K562 (cell line): ENCODE results near the gene SLC38A7. TPM values are rescaled to one million over a fixed set of nuclear protein-coding genes. Genes with fewer than 3 reads are reported as not detected.

Source experiments
- CREB1 ChIP-seq, 2 experiments: sonication (generic) in 1 of 2; formaldehyde crosslinking in 1 of 2; IDR thresholded peaks; 2 replicates each; pipeline versions ENCODE4 v1.6.1 to v1.8.0; 2012 to 2022; ENCODE audit warnings: inconsistent platforms in 1 of 2, mild to moderate bottlenecking in 1 of 2, missing genetic modification reagents in 1 of 2, moderate library complexity in 1 of 2
- KDM4B ChIP-seq, 2 experiments: fragments of 450-650 bp in 1 of 2; sonication (generic) in 1 of 2; IDR thresholded peaks; 2 replicates each; pipeline ENCODE4 v1.6.1; 2016 to 2017; ENCODE audit warnings: borderline replicate concordance in 2 of 2, antibody characterized with exemption in 1 of 2, low read depth in 1 of 2, mild to moderate bottlenecking in 1 of 2
- NR2C1 ChIP-seq, 2 experiments: fragments of 450-650 bp; IDR thresholded peaks; 2 replicates each; pipeline ENCODE4 v1.6.1; 2017; ENCODE audit warnings: mild to moderate bottlenecking in 2 of 2, antibody characterized with exemption in 1 of 2, inconsistent platforms in 1 of 2, missing compliant biosample characterization in 1 of 2, missing genetic modification characterization in 1 of 2
- POLR2G ChIP-seq: fragments of 200-400 bp; formaldehyde crosslinking; IDR thresholded peaks from 2 replicates; pipeline ENCODE4 v1.6.1; 2017; ENCODE audit warnings: low read depth, mild to moderate bottlenecking, antibody characterized with exemption, low read length, moderate library complexity
- SIN3B ChIP-seq: fragments of 450-650 bp; IDR thresholded peaks from 2 replicates; pipeline ENCODE4 v1.6.1; 2017; ENCODE audit warnings: low read depth, mild to moderate bottlenecking, moderate library complexity
- ZNF143 ChIP-seq: sonication (generic); formaldehyde crosslinking; IDR thresholded peaks from 2 replicates; pipeline ENCODE4 v1.9.0; 2022; ENCODE audit warnings: mild to moderate bottlenecking, missing genetic modification reagents
- polyA plus RNA-seq, 8 experiments: library from polyadenylated mRNA; depleted of rRNA in 4 of 8; stranded (reverse) in 5 of 8; unstranded in 3 of 8; fragments of >200 nt; fragmentation: Nextera tagmentation in 2 of 8; fragmentation: Illumina TruSeq in 1 of 8; extraction: Ambion mirVana in 2 of 8; extraction: Trizol in 1 of 8; gene quantifications; 2 replicates each; pipeline versions ENCODE4 v1.2.1 to v1.2.3, GENCODE V29; 2011 to 2014; ENCODE audit warnings: inconsistent platforms in 1 of 8, missing spikeins in 1 of 8
- total RNA-seq, 7 experiments: library from RNA; depleted of rRNA in 6 of 7; stranded (reverse); fragments of >200 nt in 6 of 7; fragmentation: Illumina TruSeq in 2 of 7; extraction: Trizol in 2 of 7; gene quantifications; 2 replicates each; pipeline versions ENCODE4 v1.2.1 to v1.2.3, GENCODE V29; 2011 to 2021; ENCODE audit warnings: low replicate concordance in 1 of 7
- TF ChIP-seq, protein P1 (sequence below): fragments of 450-650 bp; formaldehyde crosslinking; IDR thresholded peaks from 2 replicates; pipeline ENCODE4 v1.4.0; 2020; ENCODE audit warnings: mild to moderate bottlenecking
- TF ChIP-seq, protein P2 (sequence below): IDR thresholded peaks from 2 replicates; pipeline ENCODE4 v1.6.1; 2014; ENCODE audit warnings: antibody characterized with exemption
- TF ChIP-seq, protein P3 (sequence below): fragments of 250-450 bp; sonication (Bioruptor Pico); IDR thresholded peaks from 2 replicates; pipeline ENCODE4 v1.4.0; 2020
- TF ChIP-seq, protein P4 (sequence below), 2 experiments: fragments of 450-650 bp; IDR thresholded peaks; 2 replicates each; pipeline ENCODE4 v1.6.1; 2016
- TF ChIP-seq, protein P5 (sequence below), 3 experiments: fragments of 200-800 bp in 1 of 3; sonication (Bioruptor generic) in 1 of 3; sonication (generic) in 1 of 3; formaldehyde crosslinking in 1 of 3; IDR thresholded peaks; 2 replicates each; pipeline versions ENCODE4 v1.6.1 to v1.8.0; 2016 to 2022; ENCODE audit warnings: mild to moderate bottlenecking in 2 of 3, missing compliant biosample characterization in 2 of 3, missing genetic modification characterization in 2 of 3, missing genetic modification reagents in 1 of 3

Gene SLC38A7
- total and polyA plus RNA-seq, 9 of the 15 experiments (the other 6 are each of a cell fraction or from before 2014, with no cell fraction given), result 2.7 to 12.2 (median 6.5) TPM

DNA sequence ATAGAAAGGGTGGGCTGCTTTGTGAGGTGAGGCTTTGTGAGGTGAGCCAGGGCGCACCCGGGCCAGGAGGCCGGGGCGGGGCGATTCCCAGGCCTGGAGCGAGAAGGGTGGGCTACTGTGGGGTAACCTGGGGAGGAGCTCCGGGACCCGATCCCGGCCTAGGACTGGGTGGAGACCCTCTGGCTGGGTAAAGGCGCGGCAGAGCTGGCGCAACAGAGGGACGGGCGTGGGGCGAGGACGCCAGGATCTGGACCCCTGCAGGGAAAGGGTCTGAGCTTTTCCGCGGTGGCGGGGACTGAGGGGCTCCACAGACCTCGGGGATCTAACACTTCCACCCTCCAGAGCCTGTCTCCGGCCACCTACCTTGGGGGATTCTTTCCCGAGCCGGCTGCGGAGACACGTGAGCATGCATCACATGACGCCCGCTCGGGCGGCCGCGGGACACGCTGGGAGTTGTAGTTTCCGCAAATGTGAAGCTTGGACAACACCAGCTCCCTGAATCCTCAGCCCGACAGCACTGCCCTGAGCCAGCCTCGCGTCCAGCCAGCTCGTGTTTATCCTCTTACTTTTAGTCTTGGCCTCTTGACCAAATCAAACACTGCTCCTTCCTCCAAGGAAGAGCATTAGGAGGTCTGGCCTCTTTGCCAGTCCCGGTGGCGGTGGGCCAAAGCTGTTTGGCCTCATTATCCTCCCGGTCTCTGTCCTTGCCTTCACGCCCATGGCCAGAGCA lies at the start of gene SLC38A7 (continued):
- TF ChIP-seq, protein P1, sequence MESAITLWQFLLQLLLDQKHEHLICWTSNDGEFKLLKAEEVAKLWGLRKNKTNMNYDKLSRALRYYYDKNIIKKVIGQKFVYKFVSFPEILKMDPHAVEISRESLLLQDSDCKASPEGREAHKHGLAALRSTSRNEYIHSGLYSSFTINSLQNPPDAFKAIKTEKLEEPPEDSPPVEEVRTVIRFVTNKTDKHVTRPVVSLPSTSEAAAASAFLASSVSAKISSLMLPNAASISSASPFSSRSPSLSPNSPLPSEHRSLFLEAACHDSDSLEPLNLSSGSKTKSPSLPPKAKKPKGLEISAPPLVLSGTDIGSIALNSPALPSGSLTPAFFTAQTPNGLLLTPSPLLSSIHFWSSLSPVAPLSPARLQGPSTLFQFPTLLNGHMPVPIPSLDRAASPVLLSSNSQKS (CRISPR knock-in tag), result no peak
- TF ChIP-seq ZNF143 (CRISPR knock-in tag), result peak; percentile 97
- TF ChIP-seq, protein P2, sequence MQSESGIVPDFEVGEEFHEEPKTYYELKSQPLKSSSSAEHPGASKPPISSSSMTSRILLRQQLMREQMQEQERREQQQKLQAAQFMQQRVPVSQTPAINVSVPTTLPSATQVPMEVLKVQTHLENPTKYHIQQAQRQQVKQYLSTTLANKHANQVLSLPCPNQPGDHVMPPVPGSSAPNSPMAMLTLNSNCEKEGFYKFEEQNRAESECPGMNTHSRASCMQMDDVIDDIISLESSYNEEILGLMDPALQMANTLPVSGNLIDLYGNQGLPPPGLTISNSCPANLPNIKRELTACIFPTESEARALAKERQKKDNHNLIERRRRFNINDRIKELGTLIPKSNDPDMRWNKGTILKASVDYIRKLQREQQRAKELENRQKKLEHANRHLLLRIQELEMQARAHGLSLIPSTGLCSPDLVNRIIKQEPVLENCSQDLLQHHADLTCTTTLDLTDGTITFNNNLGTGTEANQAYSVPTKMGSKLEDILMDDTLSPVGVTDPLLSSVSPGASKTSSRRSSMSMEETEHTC, result peak; percentile 91
- TF ChIP-seq, protein P3, sequence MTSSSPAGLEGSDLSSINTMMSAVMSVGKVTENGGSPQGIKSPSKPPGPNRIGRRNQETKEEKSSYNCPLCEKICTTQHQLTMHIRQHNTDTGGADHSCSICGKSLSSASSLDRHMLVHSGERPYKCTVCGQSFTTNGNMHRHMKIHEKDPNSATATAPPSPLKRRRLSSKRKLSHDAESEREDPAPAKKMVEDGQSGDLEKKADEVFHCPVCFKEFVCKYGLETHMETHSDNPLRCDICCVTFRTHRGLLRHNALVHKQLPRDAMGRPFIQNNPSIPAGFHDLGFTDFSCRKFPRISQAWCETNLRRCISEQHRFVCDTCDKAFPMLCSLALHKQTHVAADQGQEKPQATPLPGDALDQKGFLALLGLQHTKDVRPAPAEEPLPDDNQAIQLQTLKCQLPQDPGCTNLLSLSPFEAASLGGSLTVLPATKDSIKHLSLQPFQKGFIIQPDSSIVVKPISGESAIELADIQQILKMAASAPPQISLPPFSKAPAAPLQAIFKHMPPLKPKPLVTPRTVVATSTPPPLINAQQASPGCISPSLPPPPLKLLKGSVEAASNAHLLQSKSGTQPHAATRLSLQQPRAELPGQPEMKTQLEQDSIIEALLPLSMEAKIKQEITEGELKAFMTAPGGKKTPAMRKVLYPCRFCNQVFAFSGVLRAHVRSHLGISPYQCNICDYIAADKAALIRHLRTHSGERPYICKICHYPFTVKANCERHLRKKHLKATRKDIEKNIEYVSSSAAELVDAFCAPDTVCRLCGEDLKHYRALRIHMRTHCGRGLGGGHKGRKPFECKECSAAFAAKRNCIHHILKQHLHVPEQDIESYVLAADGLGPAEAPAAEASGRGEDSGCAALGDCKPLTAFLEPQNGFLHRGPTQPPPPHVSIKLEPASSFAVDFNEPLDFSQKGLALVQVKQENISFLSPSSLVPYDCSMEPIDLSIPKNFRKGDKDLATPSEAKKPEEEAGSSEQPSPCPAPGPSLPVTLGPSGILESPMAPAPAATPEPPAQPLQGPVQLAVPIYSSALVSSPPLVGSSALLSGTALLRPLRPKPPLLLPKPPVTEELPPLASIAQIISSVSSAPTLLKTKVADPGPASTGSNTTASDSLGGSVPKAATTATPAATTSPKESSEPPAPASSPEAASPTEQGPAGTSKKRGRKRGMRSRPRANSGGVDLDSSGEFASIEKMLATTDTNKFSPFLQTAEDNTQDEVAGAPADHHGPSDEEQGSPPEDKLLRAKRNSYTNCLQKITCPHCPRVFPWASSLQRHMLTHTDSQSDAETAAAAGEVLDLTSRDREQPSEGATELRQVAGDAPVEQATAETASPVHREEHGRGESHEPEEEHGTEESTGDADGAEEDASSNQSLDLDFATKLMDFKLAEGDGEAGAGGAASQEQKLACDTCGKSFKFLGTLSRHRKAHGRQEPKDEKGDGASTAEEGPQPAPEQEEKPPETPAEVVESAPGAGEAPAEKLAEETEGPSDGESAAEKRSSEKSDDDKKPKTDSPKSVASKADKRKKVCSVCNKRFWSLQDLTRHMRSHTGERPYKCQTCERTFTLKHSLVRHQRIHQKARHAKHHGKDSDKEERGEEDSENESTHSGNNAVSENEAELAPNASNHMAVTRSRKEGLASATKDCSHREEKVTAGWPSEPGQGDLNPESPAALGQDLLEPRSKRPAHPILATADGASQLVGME (CRISPR knock-in tag), result no peak
- peak; percentile 60; the same call in 1 of the 2 replicates for TF ChIP-seq POLR2G
- TF ChIP-seq, protein P4, sequence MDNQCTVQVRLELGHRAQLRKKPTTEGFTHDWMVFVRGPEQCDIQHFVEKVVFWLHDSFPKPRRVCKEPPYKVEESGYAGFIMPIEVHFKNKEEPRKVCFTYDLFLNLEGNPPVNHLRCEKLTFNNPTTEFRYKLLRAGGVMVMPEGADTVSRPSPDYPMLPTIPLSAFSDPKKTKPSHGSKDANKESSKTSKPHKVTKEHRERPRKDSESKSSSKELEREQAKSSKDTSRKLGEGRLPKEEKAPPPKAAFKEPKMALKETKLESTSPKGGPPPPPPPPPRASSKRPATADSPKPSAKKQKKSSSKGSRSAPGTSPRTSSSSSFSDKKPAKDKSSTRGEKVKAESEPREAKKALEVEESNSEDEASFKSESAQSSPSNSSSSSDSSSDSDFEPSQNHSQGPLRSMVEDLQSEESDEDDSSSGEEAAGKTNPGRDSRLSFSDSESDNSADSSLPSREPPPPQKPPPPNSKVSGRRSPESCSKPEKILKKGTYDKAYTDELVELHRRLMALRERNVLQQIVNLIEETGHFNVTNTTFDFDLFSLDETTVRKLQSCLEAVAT (IDR thresholded peaks at IDR 0.05), result no peak
- TF ChIP-seq NR2C1 (IDR thresholded peaks at IDR 0.05), result no peak
- TF ChIP-seq NR2C1 (tag; IDR thresholded peaks at IDR 0.05), result peak; percentile 46; the same call in 1 of the 2 replicates
- TF ChIP-seq SIN3B, result peak; percentile 88
- TF ChIP-seq KDM4B (IDR thresholded peaks at IDR 0.05; ENCODE audit: borderline replicate concordance in 2 of 2, low read depth in 1 of 2), result peak in 1 of 2 experiments; percentile 89; a peak in 2 of 4 replicates
- TF ChIP-seq, protein P5, sequence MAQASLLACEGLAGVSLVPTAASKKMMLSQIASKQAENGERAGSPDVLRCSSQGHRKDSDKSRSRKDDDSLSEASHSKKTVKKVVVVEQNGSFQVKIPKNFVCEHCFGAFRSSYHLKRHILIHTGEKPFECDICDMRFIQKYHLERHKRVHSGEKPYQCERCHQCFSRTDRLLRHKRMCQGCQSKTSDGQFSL (CRISPR knock-in tag; IDR thresholded peaks at IDR 0.05), result peak; percentile 52; the same call in 1 of the 2 replicates
- TF ChIP-seq, protein P5 (tag; IDR thresholded peaks at IDR 0.05), result no peak
- TF ChIP-seq CREB1 (IDR thresholded peaks at IDR 0.05), result peak; percentile 31; the same call in 1 of the 2 replicates
- peak; percentile 27; the same call in 1 of the 2 replicates for TF ChIP-seq CREB1 (CRISPR knock-in tag; IDR thresholded peaks at IDR 0.05)
